OCI-LY7 (cell line): Measurements from ENCODE around the gene EPO. TPM values are rescaled to one million over a fixed set of nuclear protein-coding genes. Genes with fewer than 3 reads are reported as not detected.

ENCODE experiments used
- BruUV-seq: library from RNA; stranded (reverse); fragments of 400-500 nt; replicated peaks from 2 replicates; lab custom pipeline; 2021; lab: Mats Ljungman, UMichigan
- CTCF ChIA-PET: fragments of 300-600 bp; sonication (Branson Sonifier 250); formaldehyde crosslinking; loops from one replicate; lab custom pipeline; 2022; ENCODE audit warnings: antibody characterized with exemption; ENCODE audit not compliant: unreplicated experiment; lab: Charles Lee
- POLR2A ChIA-PET: fragments of 300-600 bp; sonication (Branson Sonifier 250); formaldehyde crosslinking; loops from one replicate; lab custom pipeline; 2022; ENCODE audit warnings: antibody characterized with exemption; lab: Charles Lee
- DNase-seq: peaks from one replicate; pipeline ENCODE4 v3.0.0-alpha.2; 2015; ENCODE audit warnings: low spot score
- H2AFZ ChIP-seq: fragments of 200-600 bp; sonication (generic), shearing (Covaris generic); 2 replicates; pipeline ENCODE4 v1.6.1; 2014; ENCODE audit warnings: mild to moderate bottlenecking, antibody characterized with exemption, low read length, moderate library complexity
- H3K27ac ChIP-seq: fragments of 200-600 bp; sonication (generic); 2 replicates; pipeline ENCODE4 v1.5.1; 2014; ENCODE audit warnings: mixed run types, low read depth, mild to moderate bottlenecking, moderate library complexity, low read length, inconsistent platforms; ENCODE audit not compliant: poor library complexity, severe bottlenecking
- H3K36me3 ChIP-seq: fragments of 200-600 bp; sonication (generic); 2 replicates; pipeline ENCODE4 v1.6.1; 2014; ENCODE audit warnings: mild to moderate bottlenecking, antibody characterized with exemption, low read length, moderate library complexity, mixed read lengths; ENCODE audit not compliant: insufficient read depth
- H3K4me1 ChIP-seq: fragments of 200-600 bp; sonication (generic); 2 replicates; pipeline ENCODE4 v1.5.1; 2014; ENCODE audit warnings: mild to moderate bottlenecking, low read length; ENCODE audit not compliant: insufficient read depth, poor library complexity, severe bottlenecking
- H3K4me2 ChIP-seq: fragments of 200-600 bp; sonication (generic); 2 replicates; pipeline ENCODE4 v1.6.1; 2014; ENCODE audit warnings: mild to moderate bottlenecking, low read length
- H3K4me3 ChIP-seq: fragments of 200-600 bp; sonication (generic); 2 replicates; pipeline ENCODE4 v1.5.1; 2014; ENCODE audit warnings: mild to moderate bottlenecking, low read depth, low read length; ENCODE audit not compliant: poor library complexity, severe bottlenecking
- H3K79me2 ChIP-seq: fragments of 200-600 bp; sonication (generic); 2 replicates; pipeline ENCODE4 v1.6.1; 2016; ENCODE audit warnings: low read depth, mild to moderate bottlenecking, low read length, moderate library complexity, mixed read lengths; ENCODE audit not compliant: insufficient read depth
- H3K9me2 ChIP-seq: fragments of 200-600 bp; sonication (generic); 2 replicates; pipeline ENCODE4 v1.6.1; 2016; ENCODE audit warnings: mild to moderate bottlenecking, low read length, mixed read lengths; ENCODE audit not compliant: insufficient read depth
- H3K9me3 ChIP-seq: fragments of 200-600 bp; sonication (generic); 2 replicates; pipeline ENCODE4 v1.6.1; 2014; ENCODE audit warnings: mild to moderate bottlenecking, mixed run types, low read length, mixed read lengths
- H4K20me1 ChIP-seq: fragments of 200-600 bp; sonication (generic); 2 replicates; pipeline ENCODE4 v1.6.1; 2014; ENCODE audit warnings: mild to moderate bottlenecking, antibody characterized with exemption, low read length, moderate library complexity, mixed read lengths; ENCODE audit not compliant: insufficient read depth
- EZH2phosphoT487 ChIP-seq: fragments of 200-600 bp; sonication (generic); IDR thresholded peaks from 2 replicates; pipeline ENCODE4 v1.6.1; 2018; ENCODE audit warnings: low read depth, borderline replicate concordance, mild to moderate bottlenecking, mixed run types, antibody characterized with exemption, low read length, moderate library complexity, mixed read lengths
- intact Hi-C: fragments of 100-400 bp; cut with micrococcal nuclease; formaldehyde crosslinking; loops from one replicate; pipeline ENCODE4 v1.10.0; 2022; ENCODE audit not compliant: unreplicated experiment
- total RNA-seq, 2 experiments: library from RNA; depleted of rRNA in 1 of 2; stranded (reverse); fragments of >200 nt in 1 of 2; shearing (Covaris generic) in 1 of 2; gene quantifications; 2 replicates each; pipeline ENCODE4 v1.2.3, GENCODE V29; 2014 to 2022
- TF ChIP-seq, protein P1 (sequence below): fragments of 200-600 bp; sonication (generic); conservative IDR thresholded peaks from 2 replicates; pipeline ENCODE4 v1.5.1; 2014; ENCODE audit warnings: mild to moderate bottlenecking, antibody characterized with exemption, low read length, moderate library complexity, mixed read lengths

Gene EPO
- total RNA-seq, 2 experiments from 2014 or later, result 0.13 TPM; not detected in 1

DNA sequence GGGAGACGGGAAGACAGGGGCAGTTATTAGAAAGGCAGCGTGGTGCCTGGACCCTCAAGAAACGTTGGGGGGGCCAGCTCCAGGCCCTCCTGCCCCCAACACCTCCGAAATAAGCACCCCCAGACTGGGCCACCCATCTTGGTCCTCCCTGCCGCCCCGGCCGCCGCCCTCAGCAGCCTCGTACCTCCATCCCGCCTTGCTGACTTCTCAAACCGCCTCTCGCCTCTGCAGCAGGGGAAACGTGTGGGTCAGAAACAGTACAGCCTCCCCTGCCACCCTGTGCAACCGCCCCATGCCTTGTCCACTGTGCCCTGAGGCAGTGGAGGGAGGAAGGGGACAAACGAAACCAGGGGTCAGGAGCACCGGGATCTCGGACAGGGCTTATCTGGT is 33.5 kb upstream of the EPO start:
- intact Hi-C loops, result no loop called here

DNA sequence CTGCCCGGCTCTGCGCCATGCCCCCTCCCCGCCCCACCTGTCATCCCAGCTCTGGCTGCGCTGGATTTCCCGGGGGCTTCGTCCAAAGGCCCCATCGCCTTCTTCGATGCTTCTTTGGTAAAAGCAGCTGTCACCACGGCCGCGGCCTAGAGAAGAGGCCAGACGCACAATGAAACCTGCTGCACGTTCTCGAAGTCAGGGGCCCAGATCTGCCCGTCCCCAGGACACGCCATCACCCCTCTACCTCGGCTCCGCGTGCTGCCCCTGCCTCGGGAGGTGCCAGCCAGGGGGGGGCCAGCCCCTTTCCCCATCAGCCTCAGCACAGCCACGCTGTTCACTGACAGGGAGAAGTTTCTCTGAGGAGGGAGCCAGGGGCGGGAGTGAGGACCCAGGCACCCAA is 33.0 kb upstream of the EPO start:
- no peak overlapping the region for H3K4me2 ChIP-seq
- H3K79me2 ChIP-seq, result peaks cover 31% of the 10 kb centered on the region
- peaks cover 84% of the 10 kb centered on the region for H3K36me3 ChIP-seq
- no peak for TF ChIP-seq EZH2phosphoT487
- TF ChIP-seq, protein P1, sequence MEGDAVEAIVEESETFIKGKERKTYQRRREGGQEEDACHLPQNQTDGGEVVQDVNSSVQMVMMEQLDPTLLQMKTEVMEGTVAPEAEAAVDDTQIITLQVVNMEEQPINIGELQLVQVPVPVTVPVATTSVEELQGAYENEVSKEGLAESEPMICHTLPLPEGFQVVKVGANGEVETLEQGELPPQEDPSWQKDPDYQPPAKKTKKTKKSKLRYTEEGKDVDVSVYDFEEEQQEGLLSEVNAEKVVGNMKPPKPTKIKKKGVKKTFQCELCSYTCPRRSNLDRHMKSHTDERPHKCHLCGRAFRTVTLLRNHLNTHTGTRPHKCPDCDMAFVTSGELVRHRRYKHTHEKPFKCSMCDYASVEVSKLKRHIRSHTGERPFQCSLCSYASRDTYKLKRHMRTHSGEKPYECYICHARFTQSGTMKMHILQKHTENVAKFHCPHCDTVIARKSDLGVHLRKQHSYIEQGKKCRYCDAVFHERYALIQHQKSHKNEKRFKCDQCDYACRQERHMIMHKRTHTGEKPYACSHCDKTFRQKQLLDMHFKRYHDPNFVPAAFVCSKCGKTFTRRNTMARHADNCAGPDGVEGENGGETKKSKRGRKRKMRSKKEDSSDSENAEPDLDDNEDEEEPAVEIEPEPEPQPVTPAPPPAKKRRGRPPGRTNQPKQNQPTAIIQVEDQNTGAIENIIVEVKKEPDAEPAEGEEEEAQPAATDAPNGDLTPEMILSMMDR, result no peak
- BruUV-seq, result no TSS peak
- no peak overlapping the region for H3K27ac ChIP-seq
- no peak for DNase-seq
- intact Hi-C loops, result no loop called here
- H3K4me3 ChIP-seq, result no peak overlapping the region
- H2AFZ ChIP-seq, result no peak overlapping the region
- no peaks in the 10 kb centered on the region for H3K9me2 ChIP-seq
- ChIA-PET POLR2A (no interaction called here), CTCF (interaction anchor here (0.5 kb wide), 1 partner anchor 10 kb away, joined by 4 read pairs; no protein-coding TSS in a partner anchor)
- H3K9me3 ChIP-seq, result no peaks in the 10 kb centered on the region
- H4K20me1 ChIP-seq, result peaks cover 9% of the 10 kb centered on the region
- peaks cover 15% of the 10 kb centered on the region for H3K4me1 ChIP-seq

More for the DNA sequence above, 33.5 kb upstream of the EPO start:
- H3K4me2 ChIP-seq, result no peak overlapping the region
- peaks cover 89% of the 10 kb centered on the region for H3K36me3 ChIP-seq
- ChIA-PET CTCF (interaction anchor here (0.5 kb wide), 1 partner anchor 9 kb away, joined by 4 read pairs; no protein-coding TSS in a partner anchor), POLR2A (no interaction called here)
- no peaks in the 10 kb centered on the region for H3K9me2 ChIP-seq
- peaks cover 6% of the 10 kb centered on the region for H4K20me1 ChIP-seq
- no TSS peak for BruUV-seq
- DNase-seq, result no peak
- no peak overlapping the region for H3K4me3 ChIP-seq
- no peak overlapping the region for H3K27ac ChIP-seq
- peaks cover 26% of the 10 kb centered on the region for H3K79me2 ChIP-seq
- H2AFZ ChIP-seq, result no peak overlapping the region
- H3K4me1 ChIP-seq, result peaks cover 11% of the 10 kb centered on the region
- H3K9me3 ChIP-seq, result no peaks in the 10 kb centered on the region
- no peak for TF ChIP-seq EZH2phosphoT487
- TF ChIP-seq, protein P1, result no peak

DNA sequence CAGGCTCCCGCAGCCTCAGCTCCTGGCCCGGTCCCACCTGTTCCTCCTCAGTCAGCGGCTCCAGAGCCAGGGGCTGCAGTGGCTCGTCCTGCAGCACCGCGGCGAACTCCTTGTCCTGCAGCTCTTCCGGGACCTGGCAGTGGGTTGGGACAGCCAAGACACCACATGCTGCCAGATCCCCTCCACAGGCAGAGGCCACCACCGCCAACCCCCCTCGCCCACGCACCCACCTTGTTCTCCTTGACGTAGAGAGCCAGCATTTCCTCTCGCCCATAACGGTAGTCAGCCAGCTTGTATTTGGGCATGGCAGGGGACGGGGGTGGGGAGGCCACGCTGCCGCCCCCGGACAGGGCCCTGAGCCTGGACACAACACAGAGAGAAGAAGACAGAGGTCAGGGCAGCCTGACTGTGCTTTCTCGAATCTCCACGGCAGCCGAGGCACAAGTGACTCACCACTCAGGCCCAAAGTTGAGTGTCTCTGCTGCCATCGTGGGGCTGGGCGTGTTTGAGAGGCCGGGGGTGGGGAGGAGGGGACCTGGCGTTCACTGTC is 32.4 kb upstream of the EPO start:
- Histone ChIP-seq H2AFZ (no peak overlapping the region), H4K20me1 (peaks cover 15% of the 10 kb centered on the region), H3K36me3 (peaks cover 79% of the 10 kb centered on the region), H3K9me2 (no peaks in the 10 kb centered on the region), H3K4me3 (no peak overlapping the region), H3K4me1 (peaks cover 21% of the 10 kb centered on the region), H3K79me2 (peaks cover 36% of the 10 kb centered on the region), H3K4me2 (no peak overlapping the region), H3K9me3 (no peaks in the 10 kb centered on the region), H3K27ac (no peak overlapping the region)
- CTCF ChIA-PET, result no interaction called here
- no peak for DNase-seq
- no TSS peak for BruUV-seq
- TF ChIP-seq EZH2phosphoT487, result no peak
- TF ChIP-seq, protein P1, result no peak
- intact Hi-C loops, result no loop called here
- POLR2A ChIA-PET, result no interaction called here
